Common myeloid progenitor, CD34-positive (primary cell): ENCODE measurements around the gene TMEM119.

Source experiments
- CTCF ChIA-PET: fragments of 350-600 bp; sonication (Branson Sonifier 250); formaldehyde crosslinking; loops from one replicate; lab custom pipeline; 2021; ENCODE audit warnings: antibody characterized with exemption; lab: Charles Lee
- POLR2A ChIA-PET: fragments of 350-600 bp; sonication (Branson Sonifier 250); formaldehyde crosslinking; loops from one replicate; lab custom pipeline; 2021; ENCODE audit warnings: antibody characterized with exemption; lab: Charles Lee
- DNase-seq, 3 donors: peaks; one replicate each; pipeline versions ENCODE4 v3.0.0 to v3.0.0-alpha.2; 2013
- H3K27ac ChIP-seq, 2 experiments: 1 replicate in 1 of 2; 2 replicates in 1 of 2; pipeline ENCODE4 v1.7.0; 2013; ENCODE audit warnings: inconsistent platforms in 2 of 2, low read length in 2 of 2, mild to moderate bottlenecking in 2 of 2, low read depth in 1 of 2, moderate library complexity in 1 of 2; ENCODE audit not compliant: severe bottlenecking in 2 of 2, insufficient read depth in 1 of 2, poor library complexity in 1 of 2
- H3K27me3 ChIP-seq, 5 experiments: replicated peaks in 2 of 5; 1 replicate in 3 of 5; 2 replicates in 2 of 5; pipeline versions ENCODE4 v1.6.1 to v1.7.0; 2013; ENCODE audit warnings: low read length in 4 of 5, mild to moderate bottlenecking in 2 of 5, moderate library complexity in 2 of 5, inconsistent platforms in 1 of 5; ENCODE audit not compliant: insufficient read depth in 5 of 5, control insufficient read depth in 4 of 5
- H3K36me3 ChIP-seq, 4 experiments: 1 replicate in 2 of 4; 2 replicates in 2 of 4; pipeline versions ENCODE4 v1.6.1 to v1.7.0; 2013; ENCODE audit warnings: low read length in 3 of 4, control low read depth in 1 of 4, mild to moderate bottlenecking in 1 of 4; ENCODE audit not compliant: control insufficient read depth in 4 of 4, insufficient read depth in 4 of 4
- H3K4me1 ChIP-seq, 4 experiments: 1 replicate in 3 of 4; 2 replicates in 1 of 4; pipeline versions ENCODE4 v1.6.1 to v1.7.1; 2013; ENCODE audit warnings: low read length in 3 of 4, mild to moderate bottlenecking in 3 of 4, control low read depth in 1 of 4, inconsistent platforms in 1 of 4, moderate library complexity in 1 of 4; ENCODE audit not compliant: control insufficient read depth in 4 of 4, insufficient read depth in 4 of 4; ENCODE audit errors: control extremely low read depth in 1 of 4
- H3K4me3 ChIP-seq, 7 experiments: 1 replicate in 4 of 7; 2 replicates in 3 of 7; pipeline versions ENCODE4 v1.5.1 to v1.7.0; 2013; ENCODE audit warnings: mild to moderate bottlenecking in 7 of 7, low read length in 6 of 7, moderate library complexity in 6 of 7, inconsistent platforms in 2 of 7, low read depth in 2 of 7, control low read depth in 1 of 7; ENCODE audit not compliant: insufficient read depth in 4 of 7, control insufficient read depth in 1 of 7; ENCODE audit errors: extremely low read depth in 1 of 7
- H3K9me3 ChIP-seq, 5 experiments: 1 replicate in 4 of 5; 2 replicates in 1 of 5; pipeline versions ENCODE4 v1.6.1 to v1.7.1; 2013; ENCODE audit warnings: low read length in 4 of 5, mild to moderate bottlenecking in 2 of 5, inconsistent platforms in 1 of 5, low read depth in 1 of 5, moderate library complexity in 1 of 5; ENCODE audit not compliant: control insufficient read depth in 4 of 5, insufficient read depth in 2 of 5; ENCODE audit errors: control extremely low read depth in 1 of 5
- WGBS: methylation state at CpG from one replicate; pipeline ENCODE4 v1.1.5; 2013; ENCODE audit not compliant: insufficient coverage; 5-methylcytosine and 5-hydroxymethylcytosine counted together

The TMEM119 gene

DNA sequence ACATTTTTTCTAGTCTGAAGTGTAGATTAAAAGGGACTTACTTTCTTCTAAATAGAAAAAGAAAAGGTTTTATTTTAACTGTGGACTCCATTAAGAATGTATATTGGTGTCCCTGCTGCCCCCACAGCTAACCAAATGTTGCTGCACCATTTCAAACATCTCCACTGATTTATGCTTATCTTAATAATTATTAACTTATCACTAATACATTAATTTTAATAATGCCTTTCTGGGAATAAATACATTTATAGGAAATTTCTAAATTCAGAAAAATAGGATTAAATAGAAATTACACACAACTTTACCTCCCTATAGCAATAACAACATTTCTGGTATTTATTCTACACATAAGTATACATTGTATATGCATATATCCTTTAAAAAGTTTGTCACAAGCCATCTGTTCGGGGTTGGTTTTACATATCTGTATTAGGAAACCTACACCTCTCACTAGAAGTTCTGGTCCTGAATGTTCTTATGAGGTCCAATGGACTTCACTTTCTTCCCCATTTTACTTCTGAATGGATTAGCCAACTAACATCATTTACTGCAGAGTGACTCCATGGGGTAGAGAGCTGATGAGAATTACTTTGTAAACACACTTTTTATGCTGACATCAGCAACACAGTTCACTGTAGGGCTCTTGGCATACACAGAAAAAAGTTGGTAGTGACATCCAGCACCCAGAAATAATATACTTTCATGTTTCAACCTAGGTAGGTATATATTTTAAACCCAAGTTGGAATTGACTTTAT lies 45.2 kb upstream of the TMEM119 start:
- no peak overlapping the region for H3K4me3 ChIP-seq
- H3K9me3 ChIP-seq, result no peaks in the 10 kb centered on the region
- ChIA-PET CTCF (no interaction called here), POLR2A (no interaction called here)
- H3K27ac ChIP-seq, result no peak overlapping the region
- peaks cover 9 to 66% (median 55%) of the 10 kb centered on the region in 4 experiments for H3K4me1 ChIP-seq
- H3K27me3 ChIP-seq, result no peaks in the 10 kb centered on the region
- WGBS, result 100% methylated on average over 1 of the region's 1 CpG
- no peak for DNase-seq
- peaks cover 3 to 26% (median 13%) of the 10 kb centered on the region in 4 experiments for H3K36me3 ChIP-seq

DNA sequence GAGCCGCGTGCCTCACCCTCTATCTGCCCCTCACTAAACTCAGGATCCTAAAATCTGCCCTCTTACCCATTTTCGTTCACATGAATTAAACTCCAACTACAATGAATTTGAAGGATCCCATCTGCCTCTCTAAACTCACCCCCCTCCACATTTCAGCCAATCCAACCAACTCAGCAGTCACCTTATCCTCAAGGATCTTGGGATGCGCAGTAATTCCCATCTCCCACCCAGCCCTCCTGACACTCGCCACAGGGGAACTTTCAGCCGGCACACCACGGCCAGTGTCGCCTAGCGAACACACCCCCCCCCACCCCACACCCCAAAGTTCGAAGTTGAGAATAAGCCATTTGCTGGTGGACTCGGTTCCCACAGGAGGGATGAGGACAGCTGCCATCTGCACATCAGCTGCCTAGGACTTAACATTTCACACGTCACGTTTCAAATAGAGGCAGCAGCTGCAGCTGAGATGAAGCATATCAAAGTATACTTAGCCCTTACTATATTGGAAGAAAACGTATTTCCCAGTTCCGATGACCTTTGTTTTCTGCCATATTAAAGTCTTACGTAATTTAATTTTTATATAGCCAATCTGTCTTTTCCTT lies 44.5 kb upstream of the TMEM119 start:
- DNase-seq, result no peak
- 96% methylated on average over 10 of the region's 16 CpGs for WGBS
- POLR2A ChIA-PET, result interaction anchor here (1.0 kb wide), 1 partner anchor 10 kb away, joined by 4 read pairs; no protein-coding TSS in a partner anchor
- H3K27me3 ChIP-seq, result no peaks in the 10 kb centered on the region
- H3K4me3 ChIP-seq, result no peak overlapping the region
- CTCF ChIA-PET, result interaction anchor here (1.0 to 2.1 kb wide), 2 partner anchors 21 to 22 kb away, joined by 3 to 4 read pairs; no protein-coding TSS in a partner anchor
- no peaks in the 10 kb centered on the region for H3K9me3 ChIP-seq
- H3K36me3 ChIP-seq, result peaks cover 2 to 21% (median 6%) of the 10 kb centered on the region in 4 experiments
- no peak overlapping the region for H3K27ac ChIP-seq
- peaks cover 14 to 72% (median 62%) of the 10 kb centered on the region in 4 experiments for H3K4me1 ChIP-seq

DNA sequence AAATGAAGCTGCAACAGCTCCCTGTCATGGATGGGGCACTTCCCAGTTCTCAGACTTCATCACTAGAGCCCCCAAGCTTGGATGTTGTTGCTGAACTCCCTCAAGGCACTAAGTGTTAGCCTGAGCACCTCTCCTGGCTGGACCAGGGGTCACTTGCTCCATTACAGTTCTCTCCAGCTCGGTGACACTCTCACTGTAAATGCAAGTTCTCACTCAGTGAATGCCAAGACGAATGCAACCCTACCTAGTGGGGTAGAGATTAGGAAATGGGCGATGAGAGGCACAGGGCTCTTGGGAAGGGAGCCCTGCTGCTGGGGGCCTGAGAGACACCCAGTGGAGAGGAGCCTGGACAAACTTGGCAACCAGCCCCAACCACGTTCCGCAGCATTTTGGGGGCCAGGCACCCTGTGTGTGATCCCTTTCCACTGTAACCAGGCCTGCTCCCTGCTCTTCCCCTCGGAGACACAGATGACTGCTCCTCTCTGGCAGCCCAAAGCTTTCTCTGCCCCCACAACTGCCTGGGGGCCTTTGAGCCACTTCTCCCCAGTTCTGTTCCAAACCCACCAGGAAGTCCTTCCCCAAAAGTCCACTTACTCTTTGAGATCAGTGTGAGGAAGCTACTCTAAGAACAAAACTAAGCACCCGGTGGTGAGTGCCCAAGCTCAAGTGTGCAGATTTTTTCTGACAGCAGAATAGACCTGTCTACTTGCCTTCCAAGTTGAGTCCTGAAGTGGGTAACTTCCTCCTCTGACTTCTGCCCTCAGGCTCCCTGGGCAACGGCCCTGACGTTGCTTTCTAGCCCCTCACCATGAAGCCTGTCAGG lies 43.8 kb upstream of the TMEM119 start:
- Histone ChIP-seq H3K27me3 (no peaks in the 10 kb centered on the region), H3K27ac (peak overlapping the region in 1 of 2 experiments; percentile 23), H3K4me1 (peaks cover 18 to 72% (median 64%) of the 10 kb centered on the region in 4 experiments), H3K9me3 (no peaks in the 10 kb centered on the region), H3K4me3 (no peak overlapping the region), H3K36me3 (peaks cover 2 to 18% (median 5%) of the 10 kb centered on the region in 4 experiments)
- POLR2A ChIA-PET, result interaction anchor here (1.0 to 1.1 kb wide), 2 partner anchors 9 to 11 kb away, joined by 3 to 4 read pairs; no protein-coding TSS in a partner anchor
- peak in 1 of 3 donors; percentile 45 for DNase-seq
- 63% methylated on average over 8 of the region's 9 CpGs for WGBS
- CTCF ChIA-PET, result interaction anchor here (0.7 to 2.1 kb wide), 7 partner anchors 9 to 162 kb away, joined by 3 to 4 read pairs (median 3); no protein-coding TSS in a partner anchor

DNA sequence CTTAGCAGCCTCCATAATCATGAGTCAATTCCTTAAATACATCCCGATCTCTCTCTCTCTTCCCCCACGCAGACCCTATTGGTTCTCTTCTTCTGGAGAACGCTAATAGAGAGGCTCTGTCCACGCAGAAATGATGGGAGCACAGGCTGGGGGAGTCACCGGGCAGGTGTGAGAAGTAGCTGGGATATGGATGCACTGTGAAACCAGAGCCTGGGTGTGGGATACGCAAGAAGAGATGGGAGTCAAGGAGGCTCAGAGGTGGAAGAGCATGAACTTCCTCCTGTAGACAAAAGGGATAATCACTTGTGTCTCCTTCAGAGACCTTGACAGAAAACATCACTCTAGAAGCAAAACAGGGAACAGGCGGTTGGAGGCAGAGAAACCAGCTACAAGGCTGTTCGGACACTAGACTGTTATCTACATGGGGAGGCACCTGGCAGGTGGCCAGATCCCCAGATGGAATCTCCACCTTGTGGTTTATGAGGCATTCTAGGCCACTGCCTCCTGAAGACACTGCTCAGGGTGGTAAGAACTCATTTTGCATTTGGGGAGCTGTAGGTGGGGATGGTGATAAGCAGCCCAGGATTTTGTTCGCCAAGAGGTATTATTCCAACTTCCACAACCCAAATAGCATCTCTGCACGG lies 43.0 kb upstream of the TMEM119 start:
- H3K4me1 ChIP-seq, result peaks cover 19 to 72% (median 63%) of the 10 kb centered on the region in 4 experiments
- H3K27ac ChIP-seq, result no peak overlapping the region
- no peaks in the 10 kb centered on the region for H3K27me3 ChIP-seq
- CTCF ChIA-PET, result interaction anchor here (0.7 to 2.1 kb wide), 7 partner anchors 8 to 163 kb away, joined by 3 to 4 read pairs (median 4); no protein-coding TSS in a partner anchor
- WGBS, result 60% methylated on average over 4 of the region's 10 CpGs
- H3K9me3 ChIP-seq, result no peaks in the 10 kb centered on the region
- peak overlapping the region in 1 of 7 experiments; percentile 27 for H3K4me3 ChIP-seq
- DNase-seq, result peak in 1 of 3 donors; percentile 48
- peaks cover 2 to 15% (median 4%) of the 10 kb centered on the region in 4 experiments for H3K36me3 ChIP-seq
- POLR2A ChIA-PET, result interaction anchor here (1.0 to 1.1 kb wide), 2 partner anchors 9 to 12 kb away, joined by 3 to 4 read pairs; no protein-coding TSS in a partner anchor

DNA sequence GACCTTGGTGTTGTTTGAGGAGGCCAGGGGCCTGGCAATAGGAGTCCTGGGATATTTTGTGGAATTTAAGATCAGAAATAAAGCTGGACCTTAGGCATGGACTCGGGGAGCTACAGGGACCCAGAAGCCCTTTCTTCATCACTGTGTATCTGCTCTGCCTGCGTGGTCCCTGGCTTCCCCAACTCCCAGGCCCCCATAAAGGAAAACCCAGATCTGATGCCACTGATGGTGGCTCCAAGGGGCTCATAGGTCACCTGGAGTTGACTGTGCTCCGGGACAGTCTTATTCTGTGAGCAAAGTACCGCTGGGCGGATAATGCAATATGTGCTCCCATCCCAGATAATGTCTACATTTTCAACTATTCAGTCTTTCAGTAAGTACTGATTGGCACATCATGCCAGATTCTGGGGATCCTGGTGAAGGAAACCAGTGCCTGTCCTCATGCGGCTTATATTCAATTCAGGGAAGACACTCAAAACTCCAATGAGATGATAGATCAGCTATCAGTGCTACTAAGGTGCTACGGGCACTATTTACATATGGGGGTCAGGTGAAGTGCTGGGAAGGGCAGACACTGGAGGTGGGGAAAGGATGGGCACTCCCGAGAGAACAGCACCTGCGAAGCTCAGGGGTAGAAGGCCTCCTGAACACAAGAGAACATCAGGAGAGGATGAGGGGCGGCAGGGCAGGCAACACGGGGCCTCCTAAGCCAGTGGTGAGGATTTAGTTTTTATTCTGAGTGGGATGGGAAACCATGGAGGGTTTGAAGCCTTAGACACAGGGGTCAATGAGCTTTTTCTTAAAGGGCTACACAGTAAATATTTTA lies 41.3 kb upstream of the TMEM119 start:
- H3K36me3 ChIP-seq, result peaks cover 0 to 1% (median 0%) of the 10 kb centered on the region in 4 experiments
- ChIA-PET CTCF (interaction anchor here (1.2 to 7.2 kb wide), 7 partner anchors 8 to 165 kb away, joined by 3 to 46 read pairs (median 7); no protein-coding TSS in a partner anchor), POLR2A (no interaction called here)
- H3K4me1 ChIP-seq, result peaks cover 21 to 77% (median 67%) of the 10 kb centered on the region in 4 experiments
- no peaks in the 10 kb centered on the region for H3K9me3 ChIP-seq
- H3K4me3 ChIP-seq, result no peak overlapping the region
- no peak for DNase-seq
- 98% methylated on average over 10 of the region's 11 CpGs for WGBS
- no peak overlapping the region for H3K27ac ChIP-seq
- no peaks in the 10 kb centered on the region for H3K27me3 ChIP-seq
